HepG2 (cell line): ENCODE data around the gene FUCA1. TPM values are rescaled to one million over a fixed set of nuclear protein-coding genes. Genes with fewer than 3 reads are reported as not detected.

Experiments
- ATAC-seq: fragments of 200-7000 bp; cut with Tn5 transposase; 3 replicates; pipeline ENCODE4 v1.9.1; 2020; ENCODE audit warnings: mild to moderate bottlenecking, moderate library complexity
- BruUV-seq: library from RNA; stranded (reverse); fragments of 400-500 nt; replicated peaks from 2 replicates; lab custom pipeline; 2021; lab: Mats Ljungman, UMichigan
- CTCF ChIA-PET: fragments of 300-600 bp; formaldehyde crosslinking; extraction: SDS; loops from one replicate; lab custom pipeline; 2021; ENCODE audit warnings: low total read pairs, inconsistent platforms, low intra/inter-chr PET ratio; lab: Yijun Ruan, JAX
- POLR2A ChIA-PET: fragments of 350-600 bp; sonication (Branson Sonifier 250); formaldehyde crosslinking; loops from one replicate; lab custom pipeline; 2020; ENCODE audit warnings: antibody characterized with exemption, inconsistent platforms; lab: Yijun Ruan, JAX
- DNase-seq: peaks from one replicate; pipeline ENCODE4 v3.0.0-alpha.2; 2015; ENCODE audit warnings: low spot score
- FAIRE-seq: peaks from 3 replicates; lab custom pipeline; 2011; peaks lifted over from hg19 to GRCh38; lab: Jason Lieb, UNC
- H2AFZ ChIP-seq: one replicate; pipeline ENCODE4 v1.6.1; 2011; ENCODE audit warnings: low read length, inconsistent platforms
- H3K27ac ChIP-seq: fragments of 300-600 bp; 3 replicates; pipeline ENCODE4 v1.8.0; 2011; ENCODE audit warnings: mixed run types, mild to moderate bottlenecking, mixed read lengths, low read length, inconsistent platforms; ENCODE audit not compliant: insufficient read depth; ENCODE audit errors: extremely low read length
- H3K27me3 ChIP-seq, 2 experiments: fragments of 200-600 bp in 1 of 2; 2 replicates in 1 of 2; 3 replicates in 1 of 2; pipeline versions ENCODE4 v1.6.0 to v1.8.0; 2011; ENCODE audit warnings: low read length in 2 of 2, mild to moderate bottlenecking in 2 of 2, moderate library complexity in 2 of 2, inconsistent platforms in 1 of 2; ENCODE audit not compliant: insufficient read depth in 2 of 2, control insufficient read depth in 1 of 2
- H3K36me3 ChIP-seq, 2 experiments: fragments of 200-600 bp in 1 of 2; replicated peaks in 1 of 2; 2 replicates in 1 of 2; 3 replicates in 1 of 2; pipeline versions ENCODE4 v1.5.1 to v1.8.0; 2011; ENCODE audit warnings: low read length in 2 of 2, inconsistent platforms in 1 of 2; ENCODE audit not compliant: insufficient read depth in 2 of 2, control insufficient read depth in 1 of 2
- H3K4me1 ChIP-seq: 2 replicates; pipeline ENCODE4 v1.5.1; 2012; ENCODE audit warnings: low read length, inconsistent platforms; ENCODE audit not compliant: insufficient read depth
- H3K4me2 ChIP-seq: 2 replicates; pipeline ENCODE4 v1.6.0; 2011; ENCODE audit warnings: low read depth, low read length, inconsistent platforms
- H3K4me3 ChIP-seq, 3 experiments: fragments of 200-600 bp in 1 of 3; sonication (generic), shearing (Covaris generic) in 1 of 3; replicated peaks in 1 of 3; 2 replicates each; pipeline ENCODE4 v1.5.1; 2011 to 2016; ENCODE audit warnings: low read length in 3 of 3, inconsistent platforms in 2 of 3, low read depth in 2 of 3, mild to moderate bottlenecking in 2 of 3, control low read depth in 1 of 3, mixed read lengths in 1 of 3; ENCODE audit not compliant: insufficient read depth in 1 of 3
- H3K79me2 ChIP-seq: one replicate; pipeline ENCODE4 v1.6.1; 2011; ENCODE audit warnings: low read length, inconsistent platforms; ENCODE audit not compliant: insufficient read depth
- H3K9ac ChIP-seq: 2 replicates; pipeline ENCODE4 v1.6.0; 2011; ENCODE audit warnings: mild to moderate bottlenecking, low read depth, low read length, inconsistent platforms; ENCODE audit not compliant: insufficient read depth
- H3K9me3 ChIP-seq: 2 replicates; pipeline ENCODE4 v1.5.1; 2012; ENCODE audit warnings: mild to moderate bottlenecking, low read length
- H4K20me1 ChIP-seq: 2 replicates; pipeline ENCODE4 v1.6.0; 2011; ENCODE audit warnings: inconsistent platforms, mild to moderate bottlenecking, low read length, moderate library complexity; ENCODE audit not compliant: insufficient read depth
- BHLHE40 ChIP-seq: IDR thresholded peaks from 2 replicates; pipeline ENCODE4 v1.6.1; 2011; ENCODE audit warnings: low read length, improper control_type of control experiment
- CREB1 ChIP-seq, 2 experiments: fragments of 450-650 bp in 1 of 2; IDR thresholded peaks; 2 replicates each; pipeline ENCODE4 v1.6.1; 2016 to 2017; ENCODE audit warnings: control low read depth in 1 of 2, mild to moderate bottlenecking in 1 of 2, missing compliant biosample characterization in 1 of 2, missing genetic modification characterization in 1 of 2
- FOSL1 ChIP-seq: sonication (generic); formaldehyde crosslinking; IDR thresholded peaks from 2 replicates; pipeline ENCODE4 v1.9.0; 2021; ENCODE audit warnings: missing genetic modification reagents, borderline replicate concordance
- HNF4G ChIP-seq, 2 experiments: sonication (generic) in 1 of 2; formaldehyde crosslinking in 1 of 2; IDR thresholded peaks; 2 replicates each; pipeline versions ENCODE4 v1.4.0 to v1.6.1; 2011 to 2020; ENCODE audit warnings: borderline replicate concordance in 2 of 2, low read depth in 2 of 2, mild to moderate bottlenecking in 2 of 2, low read length in 1 of 2, missing genetic modification reagents in 1 of 2, moderate library complexity in 1 of 2
- HNRNPUL1 ChIP-seq: fragments of 200-400 bp; formaldehyde crosslinking; IDR thresholded peaks from 2 replicates; pipeline ENCODE4 v1.6.1; 2017; ENCODE audit warnings: low read depth, mild to moderate bottlenecking, low read length, moderate library complexity
- KDM3A ChIP-seq: IDR thresholded peaks from 2 replicates; pipeline ENCODE4 v1.6.1; 2018; ENCODE audit warnings: low read depth, missing compliant biosample characterization
- NFYB ChIP-seq: sonication (generic); formaldehyde crosslinking; IDR thresholded peaks from 2 replicates; pipeline ENCODE4 v1.4.0; 2020; ENCODE audit warnings: missing genetic modification reagents
- NR1H2 ChIP-seq: sonication (generic); formaldehyde crosslinking; IDR thresholded peaks from 2 replicates; pipeline ENCODE4 v1.8.1; 2022; ENCODE audit warnings: low read depth, missing genetic modification reagents, borderline replicate concordance
- ZNF10 ChIP-seq: sonication (generic); formaldehyde crosslinking; IDR thresholded peaks from 2 replicates; pipeline ENCODE4 v1.4.0; 2020; ENCODE audit warnings: mild to moderate bottlenecking, low read depth, missing genetic modification reagents, borderline replicate concordance
- ZNF274 ChIP-seq: sonication (generic); formaldehyde crosslinking; IDR thresholded peaks from 2 replicates; pipeline ENCODE4 v1.5.1; 2020; ENCODE audit warnings: mild to moderate bottlenecking, missing genetic modification reagents
- ZNF605 ChIP-seq: sonication (generic); formaldehyde crosslinking; IDR thresholded peaks from 2 replicates; pipeline ENCODE4 v1.8.0; 2022; ENCODE audit warnings: mild to moderate bottlenecking, missing genetic modification reagents
- ZNF652 ChIP-seq: IDR thresholded peaks from 2 replicates; pipeline ENCODE4 v1.6.1; 2016; ENCODE audit warnings: low read depth, borderline replicate concordance
- ZNF672 ChIP-seq: sonication (generic); formaldehyde crosslinking; IDR thresholded peaks from 2 replicates; pipeline ENCODE4 v1.8.1; 2022; ENCODE audit warnings: missing genetic modification reagents
- WGBS: methylation state at CpG from one replicate; pipeline ENCODE4 v1.1.6; 2017; ENCODE audit warnings: low lambda C conversion rate; 5-methylcytosine and 5-hydroxymethylcytosine counted together
- in situ Hi-C: cut with HindIII; loops from 2 replicates; pipeline ENCODE4 v1.10.0; 2017; ENCODE audit warnings: low pct_unique_long_range_greater_than_20kb; ENCODE audit not compliant: extremely low pct_ligation_motif_present
- intact Hi-C: fragments of 100-400 bp; cut with micrococcal nuclease; formaldehyde crosslinking; loops from one replicate; pipeline ENCODE4 v1.10.0; 2022; ENCODE audit not compliant: unreplicated experiment
- polyA plus RNA-seq, 8 experiments: library from polyadenylated mRNA; depleted of rRNA in 3 of 8; stranded (reverse) in 7 of 8; unstranded in 1 of 8; fragments of >200 nt; fragmentation: Illumina TruSeq in 4 of 8; extraction: Trizol in 4 of 8; gene quantifications; 2 replicates each; pipeline versions ENCODE4 v1.2.1 to v1.2.3, GENCODE V29; 2011 to 2016; ENCODE audit warnings: low read depth in 4 of 8, missing spikeins in 1 of 8, mixed read lengths in 1 of 8; ENCODE audit not compliant: insufficient read depth in 1 of 8
- total RNA-seq, 5 experiments: library from RNA; depleted of rRNA; stranded (reverse); fragments of >200 nt; fragmentation: Illumina TruSeq; extraction: Trizol; gene quantifications; 2 replicates each; pipeline ENCODE4 v1.2.3, GENCODE V29; 2016; ENCODE audit warnings: low read depth in 1 of 5
- TF ChIP-seq, protein P1 (sequence below): sonication (generic); formaldehyde crosslinking; conservative IDR thresholded peaks from 2 replicates; pipeline ENCODE4 v1.5.0; 2020; ENCODE audit warnings: missing genetic modification reagents
- TF ChIP-seq, protein P2 (sequence below): IDR thresholded peaks from 2 replicates; pipeline ENCODE4 v1.6.1; 2016; ENCODE audit warnings: missing biosample characterization, missing genetic modification reagents, low read depth
- TF ChIP-seq, protein P3 (sequence below): sonication (generic); formaldehyde crosslinking; conservative IDR thresholded peaks from 2 replicates; pipeline ENCODE4 v1.8.0; 2022; ENCODE audit warnings: mild to moderate bottlenecking, moderate library complexity, missing genetic modification reagents

Gene FUCA1
- total and polyA plus RNA-seq, 2 of the 13 experiments (the other 11 are each of a cell fraction or from before 2014, with no cell fraction given), result 32.7 to 33.6 TPM

DNA sequence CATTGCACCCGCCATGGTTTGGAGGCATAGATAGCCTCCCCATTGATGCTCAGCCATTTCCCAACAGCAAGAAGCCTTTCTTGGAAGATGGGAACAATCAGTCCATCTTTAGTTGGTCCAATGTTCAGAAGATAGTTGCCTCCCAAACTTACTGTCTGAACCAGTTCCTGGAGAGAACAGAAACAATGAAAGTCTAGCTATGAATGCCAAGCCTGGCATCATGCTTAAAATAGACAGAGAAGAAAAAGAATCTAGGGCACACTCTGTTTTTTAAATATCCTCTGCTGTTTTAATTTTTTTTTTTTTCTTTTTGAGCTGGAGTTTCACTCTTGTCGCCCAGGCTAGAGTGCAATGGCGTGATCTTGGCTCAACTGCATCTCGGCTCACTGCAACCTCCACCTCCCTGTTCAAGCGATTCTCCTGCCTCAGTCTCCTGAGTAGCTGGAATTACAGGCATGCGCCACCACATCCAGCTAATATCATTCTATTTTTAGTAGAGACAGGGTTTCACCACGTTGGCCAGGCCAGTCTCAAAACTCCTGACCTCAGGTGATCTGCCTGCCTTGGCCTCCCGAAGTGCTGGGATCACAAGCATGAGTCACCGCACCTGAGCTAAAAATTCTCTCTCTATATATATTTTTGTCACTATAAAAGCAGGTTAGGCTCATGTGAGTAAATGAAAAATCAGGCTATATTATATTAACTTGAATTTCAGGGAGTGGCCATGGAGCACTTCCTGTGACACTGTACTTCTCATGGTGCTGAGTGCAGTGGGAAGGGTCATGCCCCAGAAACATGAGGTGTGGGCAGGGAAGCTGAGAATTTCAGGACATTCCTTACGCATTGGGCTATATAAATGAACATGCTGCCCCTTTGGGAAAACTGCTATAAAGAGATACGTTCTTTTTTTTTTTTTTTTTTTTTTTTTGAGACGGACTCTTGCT is 19.1 kb downstream of the FUCA1 start:
- Histone ChIP-seq H3K4me3 (no peak overlapping the region), H3K4me2 (no peak overlapping the region), H4K20me1 (no peaks in the 10 kb centered on the region), H3K27ac (no peak overlapping the region), H3K36me3 (peaks cover 0 to 4% of the 10 kb centered on the region in 2 experiments; a peak in 4 of 5 replicates), H3K4me1 (no peaks in the 10 kb centered on the region), H3K9ac (no peak overlapping the region), H2AFZ (no peak overlapping the region), H3K27me3 (no peaks in the 10 kb centered on the region), H3K9me3 (no peaks in the 10 kb centered on the region), H3K79me2 (no peaks in the 10 kb centered on the region)
- no peak for DNase-seq
- ATAC-seq, result no peak
- in situ Hi-C loops (no loop called here), intact Hi-C loops (no loop called here)
- 94% methylated on average over 12 of the region's 12 CpGs for WGBS
- POLR2A ChIA-PET, result interaction anchor here (1.4 kb wide), 1 partner anchor 24 kb away, joined by 3 read pairs; the partner anchor contains the start of gene HMGCL
- FAIRE-seq, result no peak
- CTCF ChIA-PET, result no interaction called here
- no TSS peak for BruUV-seq
- TF ChIP-seq ZNF605, result no peak
- TF ChIP-seq BHLHE40, result no peak
- TF ChIP-seq ZNF652 (CRISPR knock-in tag), result no peak
- TF ChIP-seq NR1H2 (CRISPR knock-in tag), result no peak
- TF ChIP-seq CREB1 (IDR thresholded peaks at IDR 0.05), result no peak
- TF ChIP-seq CREB1 (CRISPR knock-in tag; IDR thresholded peaks at IDR 0.05), result no peak
- TF ChIP-seq, protein P1, sequence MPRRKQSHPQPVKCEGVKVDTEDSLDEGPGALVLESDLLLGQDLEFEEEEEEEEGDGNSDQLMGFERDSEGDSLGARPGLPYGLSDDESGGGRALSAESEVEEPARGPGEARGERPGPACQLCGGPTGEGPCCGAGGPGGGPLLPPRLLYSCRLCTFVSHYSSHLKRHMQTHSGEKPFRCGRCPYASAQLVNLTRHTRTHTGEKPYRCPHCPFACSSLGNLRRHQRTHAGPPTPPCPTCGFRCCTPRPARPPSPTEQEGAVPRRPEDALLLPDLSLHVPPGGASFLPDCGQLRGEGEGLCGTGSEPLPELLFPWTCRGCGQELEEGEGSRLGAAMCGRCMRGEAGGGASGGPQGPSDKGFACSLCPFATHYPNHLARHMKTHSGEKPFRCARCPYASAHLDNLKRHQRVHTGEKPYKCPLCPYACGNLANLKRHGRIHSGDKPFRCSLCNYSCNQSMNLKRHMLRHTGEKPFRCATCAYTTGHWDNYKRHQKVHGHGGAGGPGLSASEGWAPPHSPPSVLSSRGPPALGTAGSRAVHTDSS (CRISPR knock-in tag), result no peak
- TF ChIP-seq ZNF10, result no peak
- TF ChIP-seq ZNF672 (CRISPR knock-in tag), result no peak
- TF ChIP-seq, protein P2, sequence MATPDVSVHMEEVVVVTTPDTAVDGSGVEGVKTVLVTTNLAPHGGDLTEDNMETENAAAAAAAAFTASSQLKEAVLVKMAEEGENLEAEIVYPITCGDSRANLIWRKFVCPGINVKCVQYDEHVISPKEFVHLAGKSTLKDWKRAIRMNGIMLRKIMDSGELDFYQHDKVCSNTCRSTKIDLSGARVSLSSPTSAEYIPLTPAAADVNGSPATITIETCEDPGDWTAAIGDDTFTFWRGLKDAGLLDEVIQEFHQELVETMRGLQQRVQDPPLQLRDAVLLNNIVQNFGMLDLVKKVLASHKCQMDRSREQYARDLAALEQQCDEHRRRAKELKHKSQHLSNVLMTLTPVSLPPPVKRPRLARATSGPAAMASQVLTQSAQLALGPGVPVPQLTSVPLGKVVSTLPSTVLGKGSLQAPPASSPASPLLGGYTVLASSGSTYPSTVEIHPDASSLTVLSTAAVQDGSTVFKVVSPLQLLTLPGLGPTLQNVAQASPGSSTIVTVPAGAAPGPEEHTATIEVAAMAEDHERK (CRISPR knock-in tag), result no peak
- no peak for TF ChIP-seq FOSL1 (CRISPR knock-in tag)
- TF ChIP-seq, protein P3, sequence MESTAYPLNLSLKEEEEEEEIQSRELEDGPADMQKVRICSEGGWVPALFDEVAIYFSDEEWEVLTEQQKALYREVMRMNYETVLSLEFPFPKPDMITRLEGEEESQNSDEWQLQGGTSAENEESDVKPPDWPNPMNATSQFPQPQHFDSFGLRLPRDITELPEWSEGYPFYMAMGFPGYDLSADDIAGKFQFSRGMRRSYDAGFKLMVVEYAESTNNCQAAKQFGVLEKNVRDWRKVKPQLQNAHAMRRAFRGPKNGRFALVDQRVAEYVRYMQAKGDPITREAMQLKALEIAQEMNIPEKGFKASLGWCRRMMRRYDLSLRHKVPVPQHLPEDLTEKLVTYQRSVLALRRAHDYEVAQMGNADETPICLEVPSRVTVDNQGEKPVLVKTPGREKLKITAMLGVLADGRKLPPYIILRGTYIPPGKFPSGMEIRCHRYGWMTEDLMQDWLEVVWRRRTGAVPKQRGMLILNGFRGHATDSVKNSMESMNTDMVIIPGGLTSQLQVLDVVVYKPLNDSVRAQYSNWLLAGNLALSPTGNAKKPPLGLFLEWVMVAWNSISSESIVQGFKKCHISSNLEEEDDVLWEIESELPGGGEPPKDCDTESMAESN (CRISPR knock-in tag), result no peak
- no peak for TF ChIP-seq ZNF274
- TF ChIP-seq NFYB, result no peak
- no peak for TF ChIP-seq KDM3A (CRISPR knock-in tag)
- no peak for TF ChIP-seq HNRNPUL1
- no peak for TF ChIP-seq HNF4G (IDR thresholded peaks at IDR 0.05; ENCODE audit: borderline replicate concordance, low read depth, low read length)
- no peak for TF ChIP-seq HNF4G (CRISPR knock-in tag; IDR thresholded peaks at IDR 0.05; ENCODE audit: borderline replicate concordance, low read depth)
